Measurements from ENCODE around the gene GDI1. TPM values are rescaled to one million over a fixed set of nuclear protein-coding genes. Genes with fewer than 3 reads are reported as not detected.
A peak's percentile ranks its signal among the peaks of the same experiment; 100 is the strongest.

The GDI1 gene
- total and polyA plus RNA-seq, 9 donors: 45.4 to 106 (median 91.3) TPM

- Histone ChIP-seq H3K4me1 (ENCODE audit: control insufficient read depth, insufficient read depth, low read length) (peaks cover 9% of the 10 kb centered on the region), H3K36me3 (ENCODE audit: control insufficient read depth, insufficient read depth, low read length) (peaks cover 26% of the 10 kb centered on the region), H3K27me3 (ENCODE audit: control insufficient read depth, insufficient read depth, low read length) (no peaks in the 10 kb centered on the region), H3K9me3 (replicated peaks; ENCODE audit: control insufficient read depth, low read depth, low read length) (peaks cover 2% of the 10 kb centered on the region), H3K27ac (ENCODE audit: low read length) (no peak overlapping the region), H3K4me3 (ENCODE audit: low read length) (peak overlapping the region; percentile 65)
- peak; percentile 28 for DNase-seq
- WGBS (ENCODE audit: insufficient coverage): 46% methylated on average over 10 of the region's 15 CpGs
Observed at GRCh38 chrX:154458954-154459778, 22.2 kb downstream of the GDI1 start.

GRCh38 chrX:154459832-154460231 is 22.9 kb downstream of the GDI1 start:
- WGBS (ENCODE audit: insufficient coverage): 41% methylated on average over 12 of the region's 14 CpGs
- no peak for DNase-seq
- Histone ChIP-seq H3K4me3 (ENCODE audit: low read length) (peak overlapping the region; percentile 65), H3K27me3 (ENCODE audit: control insufficient read depth, insufficient read depth, low read length) (no peaks in the 10 kb centered on the region), H3K36me3 (ENCODE audit: control insufficient read depth, insufficient read depth, low read length) (peaks cover 32% of the 10 kb centered on the region), H3K27ac (ENCODE audit: low read length) (no peak overlapping the region), H3K9me3 (replicated peaks; ENCODE audit: control insufficient read depth, low read depth, low read length) (peaks cover 2% of the 10 kb centered on the region), H3K4me1 (ENCODE audit: control insufficient read depth, insufficient read depth, low read length) (peaks cover 9% of the 10 kb centered on the region)

GRCh38 chrX:154460326-154460725 is 23.4 kb downstream of the GDI1 start:
- Histone ChIP-seq H3K27ac (ENCODE audit: low read length) (no peak overlapping the region), H3K27me3 (ENCODE audit: control insufficient read depth, insufficient read depth, low read length) (no peaks in the 10 kb centered on the region), H3K4me1 (ENCODE audit: control insufficient read depth, insufficient read depth, low read length) (peaks cover 9% of the 10 kb centered on the region), H3K36me3 (ENCODE audit: control insufficient read depth, insufficient read depth, low read length) (peaks cover 37% of the 10 kb centered on the region), H3K4me3 (ENCODE audit: low read length) (no peak overlapping the region), H3K9me3 (replicated peaks; ENCODE audit: control insufficient read depth, low read depth, low read length) (peaks cover 2% of the 10 kb centered on the region)
- 84% methylated on average over 26 of the region's 26 CpGs for WGBS (ENCODE audit: insufficient coverage)
- DNase-seq: no peak

- no peak overlapping the region for H3K27ac ChIP-seq (ENCODE audit: low read length)
- peaks cover 9% of the 10 kb centered on the region for H3K4me1 ChIP-seq (ENCODE audit: control insufficient read depth, insufficient read depth, low read length)
- peaks cover 2% of the 10 kb centered on the region for H3K9me3 ChIP-seq (replicated peaks; ENCODE audit: control insufficient read depth, low read depth, low read length)
- no peak overlapping the region for H3K4me3 ChIP-seq (ENCODE audit: low read length)
- DNase-seq: no peak
- WGBS (ENCODE audit: insufficient coverage): 85% methylated on average over 7 of the region's 8 CpGs
- H3K27me3 ChIP-seq (ENCODE audit: control insufficient read depth, insufficient read depth, low read length): no peaks in the 10 kb centered on the region
- H3K36me3 ChIP-seq (ENCODE audit: control insufficient read depth, insufficient read depth, low read length): peaks cover 45% of the 10 kb centered on the region
Observed at GRCh38 chrX:154462396-154462795, 25.4 kb downstream of the GDI1 start.

GRCh38 chrX:154463611-154464220 is 26.8 kb downstream of the GDI1 start:
- Histone ChIP-seq H3K4me3 (ENCODE audit: low read length) (no peak overlapping the region), H3K27me3 (ENCODE audit: control insufficient read depth, insufficient read depth, low read length) (no peaks in the 10 kb centered on the region), H3K36me3 (ENCODE audit: control insufficient read depth, insufficient read depth, low read length) (peaks cover 55% of the 10 kb centered on the region), H3K9me3 (replicated peaks; ENCODE audit: control insufficient read depth, low read depth, low read length) (peaks cover 2% of the 10 kb centered on the region), H3K27ac (ENCODE audit: low read length) (no peak overlapping the region), H3K4me1 (ENCODE audit: control insufficient read depth, insufficient read depth, low read length) (peaks cover 9% of the 10 kb centered on the region)
- DNase-seq: no peak
- WGBS (ENCODE audit: insufficient coverage): 88% methylated on average over 28 of the region's 36 CpGs

- Histone ChIP-seq H3K36me3 (ENCODE audit: control insufficient read depth, insufficient read depth, low read length) (peaks cover 63% of the 10 kb centered on the region), H3K27me3 (ENCODE audit: control insufficient read depth, insufficient read depth, low read length) (no peaks in the 10 kb centered on the region), H3K9me3 (replicated peaks; ENCODE audit: control insufficient read depth, low read depth, low read length) (peaks cover 3% of the 10 kb centered on the region), H3K27ac (ENCODE audit: low read length) (no peak overlapping the region), H3K4me3 (ENCODE audit: low read length) (no peak overlapping the region), H3K4me1 (ENCODE audit: control insufficient read depth, insufficient read depth, low read length) (peaks cover 2% of the 10 kb centered on the region)
- WGBS (ENCODE audit: insufficient coverage): 93% methylated on average over 24 of the region's 28 CpGs
- DNase-seq: no peak
Observed at GRCh38 chrX:154464806-154465365, 27.9 kb downstream of the GDI1 start.

- 92% methylated on average over 9 of the region's 14 CpGs for WGBS (ENCODE audit: insufficient coverage)
- Histone ChIP-seq H3K4me1 (ENCODE audit: control insufficient read depth, insufficient read depth, low read length) (no peaks in the 10 kb centered on the region), H3K4me3 (ENCODE audit: low read length) (no peak overlapping the region), H3K27ac (ENCODE audit: low read length) (no peak overlapping the region), H3K36me3 (ENCODE audit: control insufficient read depth, insufficient read depth, low read length) (peaks cover 68% of the 10 kb centered on the region), H3K9me3 (replicated peaks; ENCODE audit: control insufficient read depth, low read depth, low read length) (peaks cover 3% of the 10 kb centered on the region), H3K27me3 (ENCODE audit: control insufficient read depth, insufficient read depth, low read length) (no peaks in the 10 kb centered on the region)
- DNase-seq: no peak
Observed at GRCh38 chrX:154465601-154466000, 28.6 kb downstream of the GDI1 start.

- Histone ChIP-seq H3K9me3 (replicated peaks; ENCODE audit: control insufficient read depth, low read depth, low read length) (peaks cover 3% of the 10 kb centered on the region), H3K4me3 (ENCODE audit: low read length) (no peak overlapping the region), H3K27me3 (ENCODE audit: control insufficient read depth, insufficient read depth, low read length) (no peaks in the 10 kb centered on the region), H3K36me3 (ENCODE audit: control insufficient read depth, insufficient read depth, low read length) (peaks cover 65% of the 10 kb centered on the region), H3K4me1 (ENCODE audit: control insufficient read depth, insufficient read depth, low read length) (no peaks in the 10 kb centered on the region), H3K27ac (ENCODE audit: low read length) (no peak overlapping the region)
- no peak for DNase-seq
- 91% methylated on average over 22 of the region's 32 CpGs for WGBS (ENCODE audit: insufficient coverage)
Observed at GRCh38 chrX:154466036-154466435, 29.1 kb downstream of the GDI1 start.

- no peaks in the 10 kb centered on the region for H3K27me3 ChIP-seq (ENCODE audit: control insufficient read depth, insufficient read depth, low read length)
- H3K27ac ChIP-seq (ENCODE audit: low read length): no peak overlapping the region
- DNase-seq: no peak
- H3K36me3 ChIP-seq (ENCODE audit: control insufficient read depth, insufficient read depth, low read length): peaks cover 64% of the 10 kb centered on the region
- 88% methylated on average over 12 of the region's 15 CpGs for WGBS (ENCODE audit: insufficient coverage)
- peaks cover 3% of the 10 kb centered on the region for H3K9me3 ChIP-seq (replicated peaks; ENCODE audit: control insufficient read depth, low read depth, low read length)
- H3K4me3 ChIP-seq (ENCODE audit: low read length): no peak overlapping the region
- no peaks in the 10 kb centered on the region for H3K4me1 ChIP-seq (ENCODE audit: control insufficient read depth, insufficient read depth, low read length)
Observed at GRCh38 chrX:154466907-154467306, 30.0 kb downstream of the GDI1 start.

GRCh38 chrX:154467556-154467955 is 30.6 kb downstream of the GDI1 start:
- Histone ChIP-seq H3K9me3 (replicated peaks; ENCODE audit: control insufficient read depth, low read depth, low read length) (peaks cover 3% of the 10 kb centered on the region), H3K4me3 (ENCODE audit: low read length) (no peak overlapping the region), H3K27me3 (ENCODE audit: control insufficient read depth, insufficient read depth, low read length) (no peaks in the 10 kb centered on the region), H3K36me3 (ENCODE audit: control insufficient read depth, insufficient read depth, low read length) (peaks cover 60% of the 10 kb centered on the region), H3K4me1 (ENCODE audit: control insufficient read depth, insufficient read depth, low read length) (no peaks in the 10 kb centered on the region), H3K27ac (ENCODE audit: low read length) (no peak overlapping the region)
- 91% methylated on average over 18 of the region's 21 CpGs for WGBS (ENCODE audit: insufficient coverage)
- no peak for DNase-seq

Measured in muscle of leg (tissue), 11 donors.